Measurements from ENCODE around the gene HSPE1. TPM values are rescaled to one million over a fixed set of nuclear protein-coding genes. Genes with fewer than 3 reads are reported as not detected.

The HSPE1 gene
- total and polyA plus RNA-seq, 2 of the 8 experiments (the other 6 are each of a cell fraction or from before 2014, with no cell fraction given): 206 to 377 TPM

DNA sequence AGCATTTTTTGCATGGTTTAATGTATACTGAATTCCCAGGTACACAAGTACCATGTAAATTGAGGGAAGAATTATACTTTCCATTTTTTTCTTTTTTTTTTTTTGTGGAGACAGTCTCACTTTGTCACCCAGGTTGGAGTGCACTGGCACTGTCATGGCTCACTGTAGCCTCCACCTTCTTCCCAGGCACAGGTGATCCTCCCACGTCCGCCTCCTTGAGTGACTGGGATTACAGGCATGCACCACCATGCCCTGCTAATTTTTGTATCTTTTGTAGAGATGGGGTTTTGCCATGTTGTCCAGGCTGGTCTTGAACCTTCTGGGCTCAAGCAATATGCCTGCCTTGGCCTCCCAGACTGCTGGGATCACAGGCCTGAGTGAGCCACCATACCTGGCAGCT, 3.8 kb downstream of the HSPE1 start:
- no peak overlapping the region for H4K8ac ChIP-seq (ENCODE audit: extremely low read depth, insufficient read depth, low read length)
- peaks cover 6 to 40% (median 17%) of the 10 kb centered on the region in 4 experiments; a peak in 7 of 8 replicates for H3K36me3 ChIP-seq (ENCODE audit: control insufficient read depth in 2 of 4, insufficient read depth in 4 of 4, low read length in 3 of 4)
- H3K9ac ChIP-seq (replicated peaks in 1 of 4; ENCODE audit: extremely low read depth in 1 of 4, low read depth in 3 of 4, low read length in 3 of 4): no peak overlapping the region
- H4K20me1 ChIP-seq (replicated peaks in 1 of 2; ENCODE audit: control insufficient read depth in 1 of 2, insufficient read depth in 2 of 2, low read length in 2 of 2): peaks cover 0 to 5% of the 10 kb centered on the region in 2 experiments
- H2AK5ac ChIP-seq (ENCODE audit: low read depth, low read length): no peak overlapping the region
- H3K4me1 ChIP-seq (replicated peaks in 1 of 4; ENCODE audit: control insufficient read depth in 3 of 4, insufficient read depth in 4 of 4, low read length in 3 of 4): peaks cover 0 to 3% (median under 1%) of the 10 kb centered on the region in 4 experiments; a peak in 4 of 7 replicates
- no peak overlapping the region for H3K23ac ChIP-seq (ENCODE audit: insufficient read length)
- no peak overlapping the region for H3K4me2 ChIP-seq (ENCODE audit: insufficient read depth in 1 of 2, low read depth in 2 of 2, low read length in 2 of 2)
- no peak overlapping the region for H3K14ac ChIP-seq (ENCODE audit: insufficient read length)
- H2BK20ac ChIP-seq (ENCODE audit: low read length): no peak overlapping the region
- no peak overlapping the region for H3K4me3 ChIP-seq (ENCODE audit: extremely low read depth in 1 of 4, insufficient read depth in 2 of 4, low read depth in 3 of 4, low read length in 4 of 4)
- H3K18ac ChIP-seq (ENCODE audit: extremely low read depth, low read length): no peak overlapping the region
- no peak overlapping the region for H4K5ac ChIP-seq (ENCODE audit: insufficient read length, low read depth, low read length)
- no peaks in the 10 kb centered on the region for H3K27me3 ChIP-seq (replicated peaks in 1 of 4; ENCODE audit: control insufficient read depth in 3 of 4, extremely low read depth in 1 of 4, insufficient read depth in 3 of 4, low read length in 3 of 4)
- no peak overlapping the region for H3K4ac ChIP-seq (replicated peaks; ENCODE audit: insufficient read length, low read depth, low read length)
- CTCF ChIA-PET (ENCODE audit: partially characterized antibody): interaction anchor here (0.6 to 1.4 kb wide), 2 partner anchors 9 to 17 kb away, joined by 3 to 4 read pairs; no protein-coding TSS in a partner anchor
- no peak for DNase-seq (ENCODE audit: low read depth in 1 of 2, low spot score in 2 of 2)
- no peaks in the 10 kb centered on the region for H3K9me3 ChIP-seq (ENCODE audit: insufficient read depth in 2 of 2, low read depth in 1 of 2, low read length in 1 of 2)
- POLR2A ChIA-PET (ENCODE audit: partially characterized antibody): interaction anchor here (0.6 to 15.2 kb wide), 6 partner anchors 6 to 154 kb away, joined by 3 to 270 read pairs (median 11); partner anchors contain the start of genes HSPD1, HSPE1 and MOB4
- FAIRE-seq: no peak
- no peak overlapping the region for H2BK120ac ChIP-seq (replicated peaks; ENCODE audit: low read depth, low read length)
- peaks cover 19 to 49% of the 10 kb centered on the region in 2 experiments for H3K79me2 ChIP-seq (ENCODE audit: control insufficient read depth in 1 of 2, insufficient read depth in 2 of 2, low read length in 2 of 2)
- no peak overlapping the region for H4K91ac ChIP-seq (replicated peaks; ENCODE audit: insufficient read length, low read length)
- H3K56ac ChIP-seq (replicated peaks; ENCODE audit: insufficient read length, low read depth, low read length): no peak overlapping the region
- H3K23me2 ChIP-seq (ENCODE audit: low read depth, low read length): peaks cover 2% of the 10 kb centered on the region; the same call in 1 of the 2 replicates
- no peak overlapping the region for H3K27ac ChIP-seq (ENCODE audit: low read depth, low read length)
- no peak overlapping the region for H2BK5ac ChIP-seq (ENCODE audit: low read depth, low read length)
- H3K79me1 ChIP-seq (ENCODE audit: low read depth, low read length): no peaks in the 10 kb centered on the region
- no peak overlapping the region for H2BK12ac ChIP-seq (ENCODE audit: low read depth, low read length)
- 91% methylated on average over 2 of the region's 2 CpGs; no CpG with 5 or more reads in 1 of the 2 experiments for WGBS, 2 experiments (ENCODE audit: extremely low coverage in 1 of 2, insufficient coverage in 1 of 2, insufficient read length in 1 of 2, insufficient replicate concordance in 2 of 2, low coverage in 1 of 2, low lambda C conversion rate in 2 of 2, missing lambda C conversion rate in 1 of 2)
- H2AFZ ChIP-seq (ENCODE audit: low read length): no peak overlapping the region
- no peak overlapping the region for H2BK15ac ChIP-seq (ENCODE audit: low read length)
